Measurements from ENCODE around the gene OR5J2.
"Not testable (repeated sequence)": the region's sequence is repeated elsewhere in the genome, so short reads cannot be mapped to it uniquely, and the experiment has no call there.

OR5J2 gene

GRCh38 chr11:56176318-56176717 lies at the start of gene OR5J2:
OR5J2 (plus strand) TSS chr11:56176618; CDS start chr11:56176618, 0 bp downstream.
- TF ChIP-seq CTCF (conservative IDR thresholded peaks at IDR 0.05) (no peak), ZFX (IDR thresholded peaks at IDR 0.05) (no peak)
- no peak within 1 kb of the TSS for H3K27ac ChIP-seq

DNA sequence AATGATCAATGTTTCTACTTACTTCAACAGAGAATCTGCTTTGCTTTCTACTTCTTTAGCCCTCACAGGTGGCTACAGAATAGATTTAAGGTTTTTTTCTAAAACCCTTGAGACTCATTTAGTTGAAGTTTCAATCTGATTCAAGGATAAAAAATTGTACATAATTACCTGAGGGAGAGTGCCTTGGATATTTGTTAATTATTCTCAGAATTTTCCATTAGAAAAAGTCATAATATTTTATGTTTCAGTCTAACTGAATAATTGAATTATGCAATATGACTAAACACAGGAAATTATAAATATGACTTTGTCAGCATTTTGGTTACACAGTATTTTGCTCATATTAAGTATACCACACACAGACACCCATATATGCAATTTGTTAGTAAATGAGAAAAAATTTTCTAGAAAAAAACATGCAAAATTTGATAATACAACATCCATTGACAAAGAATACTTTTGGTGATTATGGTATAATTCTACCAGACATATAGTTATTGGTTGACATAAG lies 36.2 kb upstream of the OR5J2 start, which contains the start of gene OR8J3:
OR8J3 (minus strand) TSS at position 51 of the 511 bp plus-strand sequence. CDS start 2,483 bp downstream, outside the sequence.
- no peak within 1 kb of the TSS for H3K27ac ChIP-seq
- no peak for TF ChIP-seq CTCF (conservative IDR thresholded peaks at IDR 0.05)
- TF ChIP-seq ZFX (IDR thresholded peaks at IDR 0.05), result no peak

GRCh38 chr11:56143681-56144080 lies 32.7 kb upstream of the OR5J2 start:
- not testable (repeated sequence) for H3K27ac ChIP-seq

GRCh38 chr11:56151376-56151775 lies 25.0 kb upstream of the OR5J2 start:
- TF ChIP-seq ZFX (IDR thresholded peaks at IDR 0.05), result no peak
- no peak for TF ChIP-seq CTCF (conservative IDR thresholded peaks at IDR 0.05)
- no peak overlapping the region for H3K27ac ChIP-seq

GRCh38 chr11:56152333-56152732 lies 24.1 kb upstream of the OR5J2 start:
- TF ChIP-seq CTCF (conservative IDR thresholded peaks at IDR 0.05), result no peak
- TF ChIP-seq ZFX (IDR thresholded peaks at IDR 0.05), result no peak
- no peak overlapping the region for H3K27ac ChIP-seq

DNA sequence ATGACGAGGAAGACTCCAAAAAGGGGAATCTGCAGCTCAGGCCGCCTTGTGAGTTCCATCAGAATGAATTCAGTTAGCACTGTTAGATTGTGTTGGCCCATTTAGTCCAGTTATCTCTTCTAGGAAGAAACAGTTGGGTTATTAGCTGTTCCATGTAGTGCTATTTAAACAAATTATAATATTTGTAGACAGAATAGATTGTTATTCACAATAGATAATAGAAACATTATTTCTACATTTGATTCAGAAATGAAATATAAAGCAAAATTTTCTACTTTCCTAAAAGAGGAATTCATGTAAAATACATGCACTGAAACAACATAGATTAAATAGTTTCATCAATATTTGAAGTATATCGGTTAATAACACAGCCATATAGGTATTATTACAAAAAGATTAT lies 16.2 kb upstream of the OR5J2 start, which contains the start of gene OR8K5:
OR8K5 (minus strand) TSS at position 101 of the 400 bp plus-strand sequence; CDS start at position 101, 0 bp downstream.
- no peak within 1 kb of the TSS for H3K27ac ChIP-seq
- TF ChIP-seq ZFX (IDR thresholded peaks at IDR 0.05) (no peak), CTCF (conservative IDR thresholded peaks at IDR 0.05) (no peak)

- TF ChIP-seq ZFX (IDR thresholded peaks at IDR 0.05) (no peak), CTCF (conservative IDR thresholded peaks at IDR 0.05) (no peak)
- H3K27ac ChIP-seq, result no peak overlapping the region
Measured at GRCh38 chr11:56163804-56164203, 12.6 kb upstream of the OR5J2 start.

- H3K27ac ChIP-seq, result no peak overlapping the region
- TF ChIP-seq ZFX (IDR thresholded peaks at IDR 0.05) (no peak), CTCF (conservative IDR thresholded peaks at IDR 0.05) (no peak)
Measured at GRCh38 chr11:56172256-56172830, 4.1 kb upstream of the OR5J2 start.
